WERI-Rb-1 (cell line): Measurements from ENCODE around the gene GGTLC2.

Experiments
- DNase-seq: peaks from one replicate; pipeline ENCODE4 v3.0.0-alpha.2; 2020
- H3K27ac ChIP-seq: fragments of 250-450 bp; sonication (Bioruptor Pico); 2 replicates; pipeline ENCODE4 v1.5.1; 2020; ENCODE audit warnings: mild to moderate bottlenecking, moderate library complexity
- H3K27me3 ChIP-seq: fragments of 250-450 bp; sonication (Bioruptor Pico); 2 replicates; pipeline ENCODE4 v1.5.1; 2021; ENCODE audit warnings: mild to moderate bottlenecking, low read depth, moderate library complexity; ENCODE audit not compliant: insufficient read depth, severe bottlenecking
- H3K36me3 ChIP-seq: fragments of 250-450 bp; sonication (Bioruptor Pico); 2 replicates; pipeline ENCODE4 v1.5.1; 2020; ENCODE audit warnings: mild to moderate bottlenecking, moderate library complexity
- H3K4me3 ChIP-seq: 2 replicates; pipeline ENCODE4 v1.5.1; 2011; ENCODE audit warnings: low read depth, mild to moderate bottlenecking, control low read depth, low read length
- H3K9me3 ChIP-seq: fragments of 250-450 bp; sonication (Bioruptor Pico); 2 replicates; pipeline ENCODE4 v1.5.1; 2021; ENCODE audit warnings: mild to moderate bottlenecking, moderate library complexity; ENCODE audit not compliant: severe bottlenecking
- TF ChIP-seq, protein P1 (sequence below): IDR thresholded peaks from 2 replicates; pipeline ENCODE4 v1.5.1; 2011; ENCODE audit warnings: low read depth, mild to moderate bottlenecking, control low read depth, inconsistent platforms, low read length

The GGTLC2 gene

DNA sequence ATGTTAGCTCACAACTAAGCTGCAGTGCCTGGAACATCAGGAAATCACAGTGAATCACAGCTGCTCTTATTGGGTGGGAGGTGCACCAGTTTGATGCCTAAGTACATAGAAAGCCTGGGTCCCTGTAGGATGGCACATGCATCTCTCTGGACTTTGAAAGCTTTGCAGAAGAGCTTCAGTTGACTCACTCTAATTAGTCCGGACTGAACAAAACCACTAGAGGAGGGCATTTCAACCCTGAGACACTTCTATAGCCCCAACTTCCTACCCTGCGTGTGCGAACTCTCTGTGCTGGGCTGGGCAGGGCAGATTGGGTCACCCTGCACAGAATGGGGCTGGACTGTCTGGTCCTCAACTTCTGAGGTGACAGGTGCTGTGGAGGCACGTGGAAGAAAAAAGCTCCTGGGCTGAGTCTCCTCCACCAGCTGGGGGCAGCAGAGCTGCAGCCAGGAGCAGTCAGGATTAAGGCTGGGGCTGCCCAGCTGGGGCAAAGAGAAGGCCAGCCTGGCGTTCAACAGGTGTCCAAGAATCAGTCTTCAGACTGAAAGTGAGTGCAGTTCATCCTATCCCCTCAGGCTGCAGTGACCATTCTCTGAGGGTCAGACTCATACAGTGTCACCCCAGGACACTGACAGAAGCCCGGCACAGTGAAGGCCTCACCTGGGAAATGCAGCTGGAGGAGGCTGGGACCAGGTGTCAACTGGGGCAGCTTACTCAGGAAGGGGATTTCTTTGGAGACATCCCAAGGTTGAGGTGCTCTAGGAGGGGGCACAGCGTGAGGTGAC lies 22.1 kb downstream of the GGTLC2 start:
- Histone ChIP-seq H3K36me3 (no peaks in the 10 kb centered on the region), H3K9me3 (no peaks in the 10 kb centered on the region), H3K4me3 (no peak overlapping the region), H3K27ac (no peak overlapping the region), H3K27me3 (no peaks in the 10 kb centered on the region)
- TF ChIP-seq, protein P1, sequence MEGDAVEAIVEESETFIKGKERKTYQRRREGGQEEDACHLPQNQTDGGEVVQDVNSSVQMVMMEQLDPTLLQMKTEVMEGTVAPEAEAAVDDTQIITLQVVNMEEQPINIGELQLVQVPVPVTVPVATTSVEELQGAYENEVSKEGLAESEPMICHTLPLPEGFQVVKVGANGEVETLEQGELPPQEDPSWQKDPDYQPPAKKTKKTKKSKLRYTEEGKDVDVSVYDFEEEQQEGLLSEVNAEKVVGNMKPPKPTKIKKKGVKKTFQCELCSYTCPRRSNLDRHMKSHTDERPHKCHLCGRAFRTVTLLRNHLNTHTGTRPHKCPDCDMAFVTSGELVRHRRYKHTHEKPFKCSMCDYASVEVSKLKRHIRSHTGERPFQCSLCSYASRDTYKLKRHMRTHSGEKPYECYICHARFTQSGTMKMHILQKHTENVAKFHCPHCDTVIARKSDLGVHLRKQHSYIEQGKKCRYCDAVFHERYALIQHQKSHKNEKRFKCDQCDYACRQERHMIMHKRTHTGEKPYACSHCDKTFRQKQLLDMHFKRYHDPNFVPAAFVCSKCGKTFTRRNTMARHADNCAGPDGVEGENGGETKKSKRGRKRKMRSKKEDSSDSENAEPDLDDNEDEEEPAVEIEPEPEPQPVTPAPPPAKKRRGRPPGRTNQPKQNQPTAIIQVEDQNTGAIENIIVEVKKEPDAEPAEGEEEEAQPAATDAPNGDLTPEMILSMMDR, result peak; percentile 88
- DNase-seq, result peak; percentile 84

DNA sequence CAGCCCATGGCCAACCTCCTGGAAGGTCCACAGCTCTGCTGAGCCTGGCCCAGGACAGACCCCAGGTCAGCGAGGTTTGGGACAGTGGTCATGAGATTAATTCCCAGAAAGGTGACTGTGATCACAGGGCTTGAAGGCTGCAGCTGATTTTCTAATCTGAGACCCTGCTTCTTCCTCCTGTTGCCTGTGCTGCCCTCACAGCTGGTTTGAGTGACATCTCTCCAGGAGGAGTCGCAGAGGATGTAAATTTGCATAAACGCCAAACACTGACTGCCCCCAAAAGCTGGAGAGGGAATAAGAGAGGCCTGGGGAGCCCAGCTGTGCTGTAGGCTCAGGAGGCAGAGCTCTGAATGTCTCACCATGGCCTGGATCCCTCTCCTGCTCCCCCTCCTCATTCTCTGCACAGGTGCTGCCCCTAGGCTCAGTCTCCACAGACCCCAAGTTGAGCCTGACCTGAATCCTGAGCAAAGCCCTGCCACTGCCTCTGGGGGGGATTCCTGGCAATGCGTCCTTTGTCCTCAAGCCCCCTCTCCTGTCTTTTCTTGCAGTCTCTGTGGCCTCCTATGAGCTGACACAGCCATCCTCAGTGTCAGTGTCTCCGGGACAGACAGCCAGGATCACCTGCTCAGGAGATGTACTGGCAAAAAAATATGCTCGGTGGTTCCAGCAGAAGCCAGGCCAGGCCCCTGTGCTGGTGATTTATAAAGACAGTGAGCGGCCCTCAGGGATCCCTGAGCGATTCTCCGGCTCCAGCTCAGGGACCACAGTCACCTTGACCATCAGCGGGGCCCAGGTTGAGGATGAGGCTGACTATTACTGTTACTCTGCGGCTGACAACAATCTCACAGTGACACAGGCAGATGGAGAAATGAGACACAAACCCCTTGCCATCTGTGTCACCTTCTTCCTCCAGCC lies 23.8 kb downstream of the GGTLC2 start:
- Histone ChIP-seq H3K27me3 (no peaks in the 10 kb centered on the region), H3K36me3 (no peaks in the 10 kb centered on the region), H3K27ac (no peak overlapping the region), H3K4me3 (no peak overlapping the region), H3K9me3 (no peaks in the 10 kb centered on the region)
- TF ChIP-seq, protein P1, result no peak
- no peak for DNase-seq

DNA sequence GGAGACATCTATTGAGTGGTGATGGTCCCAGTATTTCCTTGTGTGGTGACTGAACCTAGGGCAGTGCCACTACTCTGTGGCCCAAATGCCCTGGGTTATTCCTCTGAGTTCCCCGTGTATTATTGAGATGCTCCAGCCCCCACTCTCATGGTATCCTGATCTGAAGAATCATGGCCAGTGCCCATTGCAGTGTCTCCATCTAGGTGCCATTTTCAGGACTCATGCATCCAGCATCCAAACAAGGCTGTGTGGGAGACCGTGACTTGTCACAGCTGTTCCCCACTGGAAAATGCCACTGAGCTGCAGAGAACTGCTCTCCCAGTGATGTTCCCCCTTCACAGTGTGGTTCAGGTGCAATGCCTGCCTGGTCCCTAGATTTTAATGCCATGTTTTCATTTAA lies 24.7 kb downstream of the GGTLC2 start:
- no peak for DNase-seq
- no peaks in the 10 kb centered on the region for H3K36me3 ChIP-seq
- no peaks in the 10 kb centered on the region for H3K9me3 ChIP-seq
- H3K4me3 ChIP-seq, result no peak overlapping the region
- H3K27ac ChIP-seq, result no peak overlapping the region
- H3K27me3 ChIP-seq, result no peaks in the 10 kb centered on the region
- TF ChIP-seq, protein P1, result no peak

DNA sequence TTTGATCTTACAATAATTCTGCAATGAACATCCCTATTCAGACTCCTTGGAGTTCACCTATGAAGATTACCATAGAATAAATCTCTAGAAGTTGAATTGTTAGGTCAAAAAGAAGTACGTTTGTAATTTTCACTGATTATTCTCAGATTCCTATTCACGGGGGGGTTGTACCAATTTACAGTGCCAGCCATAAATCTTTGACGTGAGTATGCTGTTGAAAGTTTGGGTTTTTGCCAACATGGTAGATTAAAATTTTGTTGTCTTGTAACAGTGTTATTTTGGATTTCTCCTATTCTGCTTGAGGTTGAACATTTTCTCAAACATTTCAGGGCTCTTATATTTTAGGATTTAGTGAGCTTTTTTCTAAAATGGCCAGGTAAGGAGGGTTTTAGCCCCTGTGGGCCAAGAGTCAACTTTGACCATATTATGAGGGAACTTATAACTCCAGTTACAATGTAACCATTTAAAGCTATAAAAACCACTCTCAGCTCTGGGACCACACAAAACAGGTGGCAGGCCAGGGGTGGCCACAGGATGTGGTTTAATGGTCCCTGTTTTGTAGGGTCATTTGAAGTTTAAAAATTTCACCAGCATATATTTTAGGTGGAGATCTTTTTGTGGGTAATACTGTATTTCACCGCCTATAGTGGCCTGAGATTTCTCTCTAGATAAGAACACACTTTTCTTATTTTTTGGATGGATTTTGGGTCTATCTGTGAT lies 25.8 kb downstream of the GGTLC2 start:
- no peaks in the 10 kb centered on the region for H3K9me3 ChIP-seq
- no peaks in the 10 kb centered on the region for H3K27me3 ChIP-seq
- no peak overlapping the region for H3K4me3 ChIP-seq
- TF ChIP-seq, protein P1, result no peak
- no peaks in the 10 kb centered on the region for H3K36me3 ChIP-seq
- H3K27ac ChIP-seq, result no peak overlapping the region
- no peak for DNase-seq

DNA sequence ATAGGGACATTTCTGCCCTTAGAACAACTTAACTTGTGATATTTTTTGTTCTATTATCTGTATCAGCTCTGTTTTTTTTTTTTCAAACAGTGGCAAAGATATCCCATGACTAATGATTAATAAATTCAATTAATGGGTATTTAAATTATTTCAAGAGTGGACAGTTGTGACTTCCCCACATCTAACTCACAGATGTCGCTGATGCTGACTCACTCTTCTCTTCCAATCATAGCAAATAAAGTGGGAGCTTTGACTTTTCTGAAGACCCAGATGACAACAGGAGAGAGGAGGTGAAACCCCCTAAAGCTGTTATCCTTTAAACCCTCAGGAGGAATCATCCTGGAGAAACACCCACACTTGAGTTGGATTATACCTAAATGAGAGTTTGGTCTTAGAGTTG lies 27.1 kb downstream of the GGTLC2 start:
- TF ChIP-seq, protein P1, result no peak
- H3K27me3 ChIP-seq, result no peaks in the 10 kb centered on the region

More for the DNA sequence above, 27.1 kb downstream of the GGTLC2 start:
- no peaks in the 10 kb centered on the region for H3K9me3 ChIP-seq
- H3K27ac ChIP-seq, result no peak overlapping the region
- no peak for DNase-seq
- H3K36me3 ChIP-seq, result no peaks in the 10 kb centered on the region
- H3K4me3 ChIP-seq, result no peak overlapping the region
